Uterus (tissue), 4 donors: ENCODE measurements around the gene IQCH. TPM values are rescaled to one million over a fixed set of nuclear protein-coding genes. Genes with fewer than 3 reads are reported as not detected.

ENCODE experiments used
- DNase-seq, 2 donors: peaks; one replicate each; pipeline ENCODE4 v3.0.0-alpha.2; 2019 to 2020
- H3K27ac ChIP-seq, 2 donors: fragments of 200-600 bp; sonication (generic); 1 replicate in 1 of 2; 2 replicates in 1 of 2; pipeline ENCODE4 v1.5.1; 2016 to 2018
- H3K27me3 ChIP-seq, 2 donors: fragments of 200-600 bp; sonication (generic); one replicate each; pipeline ENCODE4 v1.5.1; 2018 to 2019; ENCODE audit warnings: control low read depth in 1 of 2
- H3K36me3 ChIP-seq, 2 donors: fragments of 200-600 bp; sonication (generic); one replicate each; pipeline ENCODE4 v1.5.1; 2019; ENCODE audit warnings: control low read depth in 1 of 2
- H3K4me1 ChIP-seq, 2 donors: fragments of 200-600 bp; sonication (generic); one replicate each; pipeline ENCODE4 v1.5.1; 2018 to 2019; ENCODE audit warnings: control low read depth in 1 of 2
- H3K4me3 ChIP-seq, 2 donors: fragments of 200-600 bp; sonication (generic); 1 replicate in 1 of 2; 2 replicates in 1 of 2; pipeline ENCODE4 v1.5.1; 2018 to 2019; ENCODE audit warnings: mild to moderate bottlenecking in 1 of 2
- H3K9me3 ChIP-seq, 2 donors: fragments of 200-600 bp; sonication (generic); one replicate each; pipeline ENCODE4 v1.5.1; 2019; ENCODE audit warnings: control low read depth in 1 of 2
- CTCF ChIP-seq, 4 experiments: fragments of 200-600 bp in 2 of 4; fragments of 450-650 bp in 2 of 4; sonication (generic) in 2 of 4; IDR thresholded peaks; one replicate each; pipeline ENCODE4 v1.5.1; 2016 to 2019; ENCODE audit warnings: antibody characterized with exemption in 4 of 4, mild to moderate bottlenecking in 2 of 4, moderate library complexity in 1 of 4
- POLR2A ChIP-seq, 2 donors: fragments of 450-650 bp; IDR thresholded peaks; one replicate each; pipeline ENCODE4 v1.6.1; 2016; ENCODE audit warnings: antibody characterized with exemption in 2 of 2, mild to moderate bottlenecking in 1 of 2, moderate library complexity in 1 of 2
- intact Hi-C: fragments of 100-400 bp; cut with DNase I; formaldehyde crosslinking; loops from one replicate; pipeline ENCODE4 v1.15.1; 2023; ENCODE audit warnings: low total_unique reads
- total RNA-seq, 4 donors: library from RNA; depleted of rRNA in 3 of 4; stranded (reverse); fragments of >200 nt in 3 of 4; gene quantifications; one replicate each; pipeline versions ENCODE4 v1.1.0 to v1.2.4, GENCODE V29; 2014 to 2023
- donor health status: DM: yes; HTN: yes; CAD: no.

IQCH gene
- total RNA-seq, 4 donors from 2014 or later: 0.26 to 3.0 (median 1.7) TPM

DNA sequence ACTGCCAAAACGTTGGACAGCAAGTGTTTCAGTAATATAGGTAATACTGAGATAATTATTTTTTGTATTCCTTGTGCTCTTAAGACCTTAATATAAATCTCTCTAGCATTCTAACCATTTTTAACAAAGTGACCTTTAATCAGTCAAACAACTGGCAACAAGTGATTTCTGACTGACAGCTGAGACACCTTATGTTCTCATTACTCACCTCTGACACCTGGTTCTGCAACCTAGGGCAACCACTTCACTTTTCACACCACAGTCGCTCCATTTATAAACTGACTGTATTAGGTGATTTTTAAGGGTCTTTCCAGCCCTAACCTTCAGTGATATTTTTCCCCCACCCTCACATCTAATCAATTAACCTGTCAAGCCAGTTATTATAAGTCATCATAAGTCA is 205.9 kb downstream of the IQCH start:
- Histone ChIP-seq H3K27ac (no peak overlapping the region), H3K27me3 (no peaks in the 10 kb centered on the region), H3K4me1 (no peaks in the 10 kb centered on the region), H3K9me3 (no peaks in the 10 kb centered on the region), H3K4me3 (no peak overlapping the region), H3K36me3 (no peaks in the 10 kb centered on the region)
- DNase-seq: no peak
- TF ChIP-seq CTCF (IDR thresholded peaks at IDR 0.05) (no peak), POLR2A (IDR thresholded peaks at IDR 0.05) (no peak)
- intact Hi-C loops: no loop called here

DNA sequence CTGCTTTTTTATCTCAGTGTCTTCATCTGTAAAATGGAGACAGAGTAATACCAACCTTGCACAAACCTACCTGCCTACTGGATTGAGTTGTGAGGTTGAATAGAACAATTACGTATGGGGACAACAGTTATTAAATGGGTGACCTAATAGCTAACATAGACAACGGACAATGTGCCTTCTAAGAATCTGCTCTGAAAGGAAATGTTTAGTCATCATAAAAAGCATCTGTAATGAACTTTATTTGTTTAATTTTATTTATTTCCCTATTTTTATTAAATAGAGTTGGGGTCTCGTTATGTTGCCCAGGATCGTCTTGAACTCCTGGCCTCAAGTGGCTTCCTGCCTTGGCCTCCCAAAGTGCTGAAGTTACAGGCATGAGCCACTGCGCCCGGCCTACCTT is 207.1 kb downstream of the IQCH start:
- no peak overlapping the region for H3K27ac ChIP-seq
- H3K9me3 ChIP-seq: no peaks in the 10 kb centered on the region
- H3K27me3 ChIP-seq: no peaks in the 10 kb centered on the region
- TF ChIP-seq CTCF (IDR thresholded peaks at IDR 0.05) (no peak), POLR2A (IDR thresholded peaks at IDR 0.05) (no peak)
- intact Hi-C loops: no loop called here
- H3K4me3 ChIP-seq: no peak overlapping the region
- no peak for DNase-seq
- no peaks in the 10 kb centered on the region for H3K4me1 ChIP-seq
- no peaks in the 10 kb centered on the region for H3K36me3 ChIP-seq

DNA sequence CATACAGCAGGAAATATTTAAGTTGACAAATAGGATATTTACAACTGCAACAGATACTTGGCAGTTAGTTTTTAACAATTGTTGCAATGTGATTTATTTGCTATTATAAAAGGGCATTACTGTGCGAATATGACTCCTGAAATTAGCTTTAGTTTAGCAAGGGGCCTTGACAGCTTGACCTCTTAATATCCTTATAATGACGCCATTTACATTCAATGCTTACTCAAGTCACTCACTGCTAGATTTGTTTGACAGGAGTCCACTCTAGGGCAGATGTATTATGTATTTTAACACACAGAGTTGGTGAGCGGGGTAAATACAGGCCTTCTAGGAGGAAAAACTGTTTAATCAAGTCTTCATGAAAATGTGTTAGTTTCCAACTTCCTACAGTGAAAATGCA is 208.3 kb downstream of the IQCH start:
- Histone ChIP-seq H3K4me3 (no peak overlapping the region), H3K4me1 (no peaks in the 10 kb centered on the region), H3K36me3 (no peaks in the 10 kb centered on the region), H3K9me3 (no peaks in the 10 kb centered on the region), H3K27ac (no peak overlapping the region), H3K27me3 (no peaks in the 10 kb centered on the region)
- intact Hi-C loops: no loop called here
- TF ChIP-seq POLR2A (IDR thresholded peaks at IDR 0.05) (no peak), CTCF (IDR thresholded peaks at IDR 0.05) (no peak)
- DNase-seq: no peak

- TF ChIP-seq CTCF (IDR thresholded peaks at IDR 0.05) (no peak), POLR2A (IDR thresholded peaks at IDR 0.05) (no peak)
- no peak for DNase-seq
- no peak overlapping the region for H3K4me3 ChIP-seq
- no peaks in the 10 kb centered on the region for H3K9me3 ChIP-seq
- H3K36me3 ChIP-seq: no peaks in the 10 kb centered on the region
- H3K27me3 ChIP-seq: no peaks in the 10 kb centered on the region
- no peak overlapping the region for H3K27ac ChIP-seq
- no peaks in the 10 kb centered on the region for H3K4me1 ChIP-seq
- intact Hi-C loops: no loop called here
Measured at GRCh38 chr15:67463488-67463887, 208.9 kb downstream of the IQCH start.

DNA sequence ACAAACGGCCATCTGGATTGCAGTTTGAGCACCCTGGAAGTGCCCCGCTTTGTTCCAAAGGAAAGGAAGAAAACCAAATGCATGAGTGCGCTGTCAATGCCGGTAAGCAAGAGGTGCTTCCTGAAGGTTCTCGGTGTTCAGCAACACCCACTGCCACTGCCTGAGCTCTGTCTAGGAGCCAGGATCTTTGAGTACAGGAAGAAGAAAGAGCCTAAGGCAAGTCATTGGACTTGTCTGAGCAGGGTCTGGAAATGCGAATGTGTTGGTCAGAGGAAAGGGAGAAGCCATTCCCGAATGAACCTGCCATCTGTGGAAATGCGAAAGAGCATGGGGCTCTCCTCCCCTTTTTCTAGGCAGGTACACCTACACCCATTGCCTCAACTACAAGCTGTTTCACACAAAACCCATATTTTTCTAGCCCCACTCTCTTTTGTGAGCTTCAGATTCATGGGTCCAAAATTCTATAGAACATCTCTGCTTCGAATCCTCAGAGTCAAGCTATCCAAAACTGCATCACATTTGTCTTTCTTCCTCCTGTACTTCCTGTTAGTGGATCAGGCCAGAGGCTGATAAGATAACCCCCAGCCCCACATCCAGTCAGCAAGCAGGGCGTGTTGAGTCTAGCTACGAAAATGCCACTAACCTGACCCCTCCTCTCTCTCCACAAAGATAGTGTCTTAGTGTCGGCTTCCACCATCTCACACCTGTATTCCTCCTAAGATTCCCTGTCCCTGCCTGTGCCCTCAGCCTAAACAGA is 210.8 kb downstream of the IQCH start:
- H3K27ac ChIP-seq: no peak overlapping the region
- intact Hi-C loops: no loop called here
- TF ChIP-seq POLR2A (IDR thresholded peaks at IDR 0.05) (no peak), CTCF (IDR thresholded peaks at IDR 0.05) (no peak)
- no peaks in the 10 kb centered on the region for H3K36me3 ChIP-seq
- no peaks in the 10 kb centered on the region for H3K9me3 ChIP-seq
- H3K4me3 ChIP-seq: no peak overlapping the region
- H3K4me1 ChIP-seq: no peaks in the 10 kb centered on the region
- H3K27me3 ChIP-seq: no peaks in the 10 kb centered on the region
- DNase-seq: no peak
